Glutamatergic neuron (in vitro differentiated cells): ENCODE data around the gene LIMCH1. TPM values are rescaled to one million over a fixed set of nuclear protein-coding genes. Genes with fewer than 3 reads are reported as not detected.

Source experiments
- DNase-seq: peaks from one replicate; pipeline ENCODE4 v3.0.0; 2022
- H3K27ac Mint-ChIP-seq: one replicate; pipeline ENCODE4 v1.8.0; 2020; ENCODE audit warnings: mild to moderate bottlenecking, mixed read lengths, inconsistent platforms; ENCODE audit not compliant: unreplicated experiment
- H3K27me3 Mint-ChIP-seq: one replicate; pipeline ENCODE4 v1.8.0; 2020; ENCODE audit warnings: mild to moderate bottlenecking, moderate library complexity, mixed read lengths, inconsistent platforms; ENCODE audit not compliant: unreplicated experiment
- H3K36me3 Mint-ChIP-seq: one replicate; pipeline ENCODE4 v1.8.0; 2020; ENCODE audit warnings: mild to moderate bottlenecking, mixed read lengths, inconsistent platforms; ENCODE audit not compliant: unreplicated experiment
- H3K4me1 Mint-ChIP-seq: one replicate; pipeline ENCODE4 v1.8.0; 2020; ENCODE audit warnings: mild to moderate bottlenecking, low read depth, mixed read lengths, inconsistent platforms; ENCODE audit not compliant: unreplicated experiment
- H3K4me3 Mint-ChIP-seq: one replicate; pipeline ENCODE4 v1.8.0; 2020; ENCODE audit warnings: mild to moderate bottlenecking, mixed read lengths, inconsistent platforms; ENCODE audit not compliant: unreplicated experiment
- H3K9me3 Mint-ChIP-seq: one replicate; pipeline ENCODE4 v1.8.0; 2020; ENCODE audit warnings: mild to moderate bottlenecking, moderate library complexity, mixed read lengths, inconsistent platforms; ENCODE audit not compliant: unreplicated experiment
- CTCF ChIP-seq: fragments of 200-600 bp; sonication (generic); IDR thresholded peaks from one replicate; pipeline ENCODE4 v1.5.0; 2021; ENCODE audit not compliant: partially characterized antibody, unreplicated experiment
- total RNA-seq: library from RNA; stranded (reverse); fragmentation: NEBNext Ultra II Directional; extraction: Animal tissue kit (Norgen Biotek cat#: 25700); gene quantifications from one replicate; pipeline ENCODE4 v1.2.1, GENCODE V29; 2021; ENCODE audit not compliant: unreplicated experiment

LIMCH1 gene
- total RNA-seq, 1 donor from 2014 or later: 22.5 TPM

GRCh38 chr4:41510179-41510578 is 27.8 kb upstream of the LIMCH1 start:
- no peak overlapping the region for H3K27ac Mint-ChIP-seq
- no peaks in the 10 kb centered on the region for H3K9me3 Mint-ChIP-seq
- no peak overlapping the region for H3K4me3 Mint-ChIP-seq
- H3K36me3 Mint-ChIP-seq: peaks cover 8% of the 10 kb centered on the region
- no peak for TF ChIP-seq CTCF
- no peak for DNase-seq
- peaks cover 1% of the 10 kb centered on the region for H3K27me3 Mint-ChIP-seq
- no peaks in the 10 kb centered on the region for H3K4me1 Mint-ChIP-seq

GRCh38 chr4:41512136-41512535 is 25.8 kb upstream of the LIMCH1 start:
- no peaks in the 10 kb centered on the region for H3K4me1 Mint-ChIP-seq
- no peak overlapping the region for H3K27ac Mint-ChIP-seq
- H3K4me3 Mint-ChIP-seq: no peak overlapping the region
- DNase-seq: no peak
- peaks cover 8% of the 10 kb centered on the region for H3K36me3 Mint-ChIP-seq
- TF ChIP-seq CTCF: no peak
- peaks cover 1% of the 10 kb centered on the region for H3K27me3 Mint-ChIP-seq
- H3K9me3 Mint-ChIP-seq: no peaks in the 10 kb centered on the region

GRCh38 chr4:41512596-41512995 is 25.4 kb upstream of the LIMCH1 start:
- Mint-ChIP-seq H3K27ac (no peak overlapping the region), H3K4me1 (no peaks in the 10 kb centered on the region), H3K36me3 (peaks cover 8% of the 10 kb centered on the region), H3K9me3 (no peaks in the 10 kb centered on the region), H3K4me3 (no peak overlapping the region), H3K27me3 (peaks cover 1% of the 10 kb centered on the region)
- DNase-seq: no peak
- TF ChIP-seq CTCF: no peak

- Mint-ChIP-seq H3K9me3 (no peaks in the 10 kb centered on the region), H3K4me3 (no peak overlapping the region), H3K4me1 (no peaks in the 10 kb centered on the region), H3K36me3 (no peaks in the 10 kb centered on the region), H3K27ac (no peak overlapping the region), H3K27me3 (peaks cover 1% of the 10 kb centered on the region)
- TF ChIP-seq CTCF: no peak
- DNase-seq: no peak
Observed at GRCh38 chr4:41514169-41514568, 23.8 kb upstream of the LIMCH1 start.

- H3K36me3 Mint-ChIP-seq: no peaks in the 10 kb centered on the region
- H3K27me3 Mint-ChIP-seq: peaks cover 1% of the 10 kb centered on the region
- no peaks in the 10 kb centered on the region for H3K9me3 Mint-ChIP-seq
- H3K4me1 Mint-ChIP-seq: no peaks in the 10 kb centered on the region
- no peak for DNase-seq
- no peak for TF ChIP-seq CTCF
- H3K4me3 Mint-ChIP-seq: no peak overlapping the region
- no peak overlapping the region for H3K27ac Mint-ChIP-seq
Observed at GRCh38 chr4:41514766-41515481, 23.0 kb upstream of the LIMCH1 start.
